Inflammatory macrophage treated with lipopolysaccharide for 1 hour (primary cell): ENCODE data around the gene PDZRN4.
A peak's percentile ranks its signal among the peaks of the same experiment; 100 is the strongest.
"Not testable (repeated sequence)": the region's sequence is repeated elsewhere in the genome, so short reads cannot be mapped to it uniquely, and the experiment has no call there.

Source experiments
- DNase-seq, 2 donors: peaks; one replicate each; pipeline ENCODE4 v3.0.0-alpha.2; 2020 to 2022

PDZRN4 gene

GRCh38 chr12:41188058-41188840, at the start of gene PDZRN4:
Gene PDZRN4 (plus strand): TSS chr12:41188320.
- DNase-seq, result no peak

- no peak for DNase-seq
Observed at GRCh38 chr12:41140117-41140516, 48.0 kb upstream of the PDZRN4 start.

- no peak for DNase-seq
Observed at GRCh38 chr12:41141104-41141503, 47.0 kb upstream of the PDZRN4 start.

- no peak for DNase-seq
Observed at GRCh38 chr12:41142376-41142775, 45.7 kb upstream of the PDZRN4 start.

DNA sequence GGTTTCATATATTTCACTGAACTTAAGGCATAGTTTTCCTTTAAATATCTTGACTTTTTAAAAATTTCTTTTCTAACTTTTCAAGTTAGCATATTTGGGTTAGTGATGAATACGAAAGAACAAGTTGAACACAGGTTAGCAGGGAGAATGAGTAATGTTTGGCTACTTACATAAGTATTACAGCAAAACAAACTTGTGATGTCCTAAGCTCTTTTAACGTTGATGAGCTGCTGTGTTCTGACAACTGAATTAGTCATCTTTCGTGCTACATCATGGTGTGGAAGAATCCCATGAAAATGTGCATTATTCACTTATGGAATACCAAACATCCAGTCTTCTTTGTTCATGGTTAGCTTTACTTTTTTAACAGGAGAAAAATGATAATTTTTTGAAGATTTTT, 36.3 kb upstream of the PDZRN4 start:
- DNase-seq, result no peak

DNA sequence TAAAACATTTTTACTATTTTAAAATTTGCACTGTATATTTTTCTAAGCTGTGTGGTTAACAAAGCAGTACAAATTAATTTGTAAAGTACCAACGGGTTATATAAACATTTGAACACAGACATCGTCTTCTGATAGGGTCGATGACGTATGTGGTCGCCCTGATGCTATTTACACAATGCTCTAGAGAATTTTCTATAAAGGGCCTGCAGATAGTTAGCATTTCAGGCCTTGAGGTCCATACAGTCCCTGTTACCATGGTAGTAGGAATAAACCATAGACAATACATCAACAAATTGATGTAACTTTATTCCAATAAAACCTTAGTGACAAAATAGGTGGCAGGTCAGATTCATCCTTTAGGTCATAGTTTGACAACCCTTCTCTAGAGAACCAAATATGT, 25.7 kb upstream of the PDZRN4 start:
- no peak for DNase-seq

DNA sequence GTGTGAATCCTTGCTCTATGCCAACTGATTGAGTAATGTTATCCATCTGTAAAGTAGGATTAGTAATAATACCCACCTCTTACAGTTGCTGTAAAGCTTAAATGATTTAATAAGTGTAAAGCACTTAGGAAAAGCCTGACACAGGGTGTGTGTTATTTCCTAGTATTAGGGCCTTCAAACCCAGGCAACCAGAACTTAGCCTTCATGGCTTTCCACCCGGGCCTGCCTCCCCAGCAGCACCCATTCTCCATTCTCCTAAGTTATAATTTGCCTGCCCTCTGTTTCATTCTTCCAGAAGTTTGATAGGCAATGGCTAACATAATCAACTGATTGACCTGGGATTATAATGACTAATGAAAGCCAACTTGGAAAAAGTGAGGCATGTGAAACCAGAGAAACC, 20.4 kb upstream of the PDZRN4 start:
- DNase-seq, result no peak

GRCh38 chr12:41174602-41175001, 13.5 kb upstream of the PDZRN4 start:
- no peak for DNase-seq

- not testable (repeated sequence) for DNase-seq
Observed at GRCh38 chr12:41179507-41179906, 8.6 kb upstream of the PDZRN4 start.

DNA sequence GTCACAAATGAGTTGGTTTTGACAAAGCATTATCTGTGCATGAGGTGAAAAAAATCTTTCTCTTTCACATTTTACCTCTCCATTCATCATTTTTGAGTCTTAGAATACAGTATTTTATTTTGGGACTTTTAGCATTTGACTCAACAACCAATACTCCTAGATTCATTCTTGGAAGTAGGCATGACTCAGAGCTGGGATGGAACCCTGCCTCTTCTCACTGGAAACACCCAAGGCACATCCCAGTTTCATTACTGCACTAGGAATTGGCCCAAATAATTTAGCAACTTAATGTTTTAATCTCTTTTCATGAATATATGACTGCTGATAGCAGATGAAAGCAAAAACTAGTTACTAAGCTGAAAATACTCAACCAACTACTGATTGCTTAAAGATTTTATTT, 3.3 kb upstream of the PDZRN4 start:
- DNase-seq, result no peak

GRCh38 chr12:41186026-41186425, 2.1 kb upstream of the PDZRN4 start:
- DNase-seq, result peak; percentile 18

GRCh38 chr12:41188841-41189394, 798 bp downstream of the PDZRN4 start:
- no peak for DNase-seq

DNA sequence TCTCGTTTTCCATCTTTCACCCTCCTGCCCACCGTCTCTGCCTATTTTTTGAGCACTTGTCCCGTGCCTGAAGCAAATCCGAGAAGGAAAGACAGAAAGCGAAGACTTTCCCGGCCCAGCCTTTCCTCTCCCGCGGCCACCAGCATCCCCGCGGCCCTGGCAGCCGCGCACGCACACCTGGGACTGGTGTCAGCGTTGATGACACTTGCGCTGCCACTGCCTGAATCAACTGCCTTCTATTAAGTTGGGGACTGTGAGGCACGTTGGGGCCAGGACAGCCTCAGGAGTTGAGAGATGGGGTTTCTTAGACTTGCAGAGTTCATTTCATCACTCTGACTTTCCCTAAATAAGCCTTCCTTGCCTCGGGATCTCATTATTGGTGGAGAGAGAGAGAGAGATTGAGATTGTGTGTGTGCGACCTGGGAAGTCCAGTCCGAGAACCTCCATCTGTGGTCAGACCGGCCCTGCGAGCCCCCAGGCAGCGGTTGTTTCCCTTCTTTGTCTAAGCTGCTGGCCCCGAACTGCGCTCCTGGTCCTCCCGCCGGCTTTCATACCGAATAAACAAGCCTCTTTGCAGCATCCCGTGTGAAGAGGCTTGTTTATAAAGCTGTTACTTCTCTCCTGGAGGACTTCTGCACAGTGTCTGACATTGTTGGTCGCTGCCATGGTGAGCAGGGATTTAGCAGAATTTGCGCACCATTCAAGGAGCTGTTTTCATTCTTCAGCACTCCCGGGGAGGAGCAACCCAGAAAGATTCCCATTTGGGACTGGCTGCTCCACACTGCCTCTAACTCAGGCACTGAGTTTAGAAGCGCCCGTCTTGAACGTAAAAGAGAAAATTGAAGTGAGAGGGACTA, 1.5 kb downstream of the PDZRN4 start:
- no peak for DNase-seq

DNA sequence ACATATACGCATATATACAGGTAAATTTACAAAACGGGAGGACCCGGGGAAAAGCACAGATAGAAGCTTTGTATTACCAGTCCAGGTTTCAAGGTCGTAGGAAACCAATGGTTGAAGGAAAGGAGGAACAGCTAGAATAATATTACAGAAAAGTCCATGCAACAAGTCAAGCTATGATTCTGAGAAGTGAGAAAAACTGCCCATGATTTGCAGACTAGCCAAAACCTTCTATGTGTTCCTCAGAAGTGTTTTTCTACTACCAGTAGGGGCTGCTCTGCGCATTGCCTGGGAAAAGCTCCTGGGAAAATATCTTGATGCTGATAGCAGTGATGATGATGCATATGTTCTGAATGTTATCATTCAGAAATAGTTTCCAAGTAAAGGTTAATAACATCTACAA, 2.2 kb downstream of the PDZRN4 start:
- no peak for DNase-seq

DNA sequence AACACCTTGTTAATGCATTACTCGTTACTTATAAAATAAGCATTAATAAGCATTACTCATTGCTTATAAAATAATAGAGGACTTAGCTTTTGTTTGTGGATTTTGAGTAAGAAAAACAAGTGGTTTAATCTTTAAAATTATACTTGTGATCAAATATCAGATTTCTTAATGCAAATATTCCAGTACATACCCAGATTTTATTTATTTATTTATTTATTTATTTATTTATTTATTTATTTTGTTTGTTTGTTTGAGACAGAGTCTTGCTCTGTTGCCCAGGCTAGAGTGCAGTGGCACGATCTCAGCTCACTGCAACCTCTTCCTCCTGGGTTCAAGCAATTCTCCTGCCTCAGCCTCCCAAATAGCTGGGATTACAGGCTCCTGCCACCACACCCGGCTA, 3.4 kb downstream of the PDZRN4 start:
- not testable (repeated sequence) for DNase-seq

DNA sequence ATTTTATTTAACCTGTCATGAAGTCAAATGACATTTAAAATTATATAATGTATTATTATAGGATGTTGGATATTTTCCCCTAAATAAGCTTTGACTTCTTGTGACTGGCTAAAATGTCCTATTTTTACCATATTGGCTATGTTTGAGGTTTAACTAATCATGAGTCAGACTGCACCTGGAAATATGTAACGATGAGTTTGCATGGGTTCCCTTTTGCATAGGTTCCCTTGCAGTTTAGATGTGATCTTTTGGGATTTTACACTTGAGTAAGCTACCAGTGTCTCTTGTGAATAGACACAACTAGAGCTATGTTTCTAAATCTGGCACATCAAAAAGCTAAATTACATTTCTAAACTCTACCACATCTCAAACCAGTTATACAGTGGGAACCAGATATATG, 5.2 kb downstream of the PDZRN4 start:
- DNase-seq, result no peak

DNA sequence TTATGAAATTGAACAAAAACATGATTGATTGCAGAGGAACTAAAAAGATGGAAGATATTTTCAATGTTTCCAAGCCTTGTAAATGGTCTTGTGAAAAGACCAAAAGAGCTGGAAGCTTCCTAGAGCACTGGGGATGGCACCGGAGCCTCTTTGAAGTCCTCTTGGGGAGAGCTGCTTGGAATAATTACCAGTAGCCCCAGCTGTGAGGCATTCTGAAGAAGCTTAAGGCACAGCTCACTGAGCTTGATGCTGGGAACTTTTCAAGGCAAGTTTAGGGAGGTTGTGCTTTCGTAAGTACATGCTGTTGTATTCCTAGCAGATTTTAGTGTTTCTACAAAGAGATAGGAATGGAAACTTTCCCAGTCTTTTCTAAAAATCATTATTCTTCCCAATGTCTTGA, 13.9 kb downstream of the PDZRN4 start:
- DNase-seq, result no peak

DNA sequence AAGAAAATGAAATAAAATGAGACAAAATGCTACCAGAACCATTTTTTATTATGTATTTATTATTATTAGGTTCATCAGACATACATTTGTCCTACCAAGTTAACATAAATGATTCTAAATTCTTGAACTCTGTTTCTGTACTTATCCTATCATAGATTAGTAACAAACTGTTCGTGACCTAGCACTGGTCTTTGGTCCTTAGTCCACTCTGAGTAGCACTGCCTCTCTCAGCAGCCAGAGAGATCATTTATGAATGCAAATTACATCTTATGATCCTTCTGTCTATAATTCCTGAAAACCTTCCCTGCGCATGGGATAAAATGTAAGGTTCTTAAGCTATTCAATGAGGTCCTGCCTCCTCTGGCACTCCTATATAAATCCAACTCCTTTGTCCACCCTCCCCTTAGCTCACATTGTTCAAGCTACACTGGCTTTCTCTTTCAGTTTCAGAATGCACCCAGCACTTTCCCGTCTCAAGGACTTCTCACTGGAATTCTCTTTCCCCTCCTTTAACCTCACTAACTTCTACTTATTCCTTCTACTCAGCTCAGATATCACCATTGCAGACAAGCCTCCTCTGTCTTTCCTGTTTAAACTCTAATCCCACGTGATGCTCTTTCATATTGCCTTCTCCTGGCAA, 17.1 kb downstream of the PDZRN4 start:
- DNase-seq, result peak; percentile 4 to 13

DNA sequence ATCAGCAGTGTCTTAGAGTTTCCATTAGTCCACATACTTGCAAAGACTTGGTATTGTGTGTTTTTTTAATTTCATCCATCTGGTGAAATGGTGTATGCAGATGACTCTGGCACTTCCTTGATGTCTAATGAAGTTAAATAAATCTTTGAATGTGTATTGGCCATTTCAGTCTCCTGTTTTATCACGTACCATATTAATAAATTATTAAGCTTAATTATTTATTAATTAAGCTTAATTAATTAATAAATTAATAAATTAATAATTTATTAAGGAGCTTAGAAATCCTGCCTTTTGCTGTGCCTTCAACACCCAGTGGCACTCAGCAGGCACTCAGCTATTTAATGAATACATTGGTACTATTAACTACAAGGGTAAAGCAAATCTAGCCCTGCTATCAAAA, 18.2 kb downstream of the PDZRN4 start:
- DNase-seq, result no peak

GRCh38 chr12:41211448-41211847, 23.3 kb downstream of the PDZRN4 start:
- DNase-seq, result no peak

DNA sequence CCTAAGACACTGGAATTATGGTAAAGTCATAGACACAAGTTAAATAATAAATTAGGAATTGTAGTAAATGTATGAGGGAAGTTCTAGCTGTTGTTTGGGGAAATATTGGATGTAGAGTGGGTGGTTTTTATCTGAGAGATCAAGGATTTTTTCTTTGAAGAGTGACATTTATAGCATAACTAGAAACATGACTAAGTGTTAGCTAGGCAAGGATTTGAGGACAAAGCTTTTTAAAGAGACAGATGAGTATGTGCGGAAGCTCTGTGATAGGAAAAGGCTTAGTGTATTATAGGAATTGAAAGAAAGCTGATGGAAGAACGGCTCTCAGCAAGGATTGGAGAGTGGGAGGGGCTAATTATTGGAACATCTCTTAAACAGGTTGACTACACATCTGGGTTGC, 24.5 kb downstream of the PDZRN4 start:
- DNase-seq, result no peak

GRCh38 chr12:41213107-41213506, 25.0 kb downstream of the PDZRN4 start:
- DNase-seq, result no peak

GRCh38 chr12:41213648-41214047, 25.5 kb downstream of the PDZRN4 start:
- DNase-seq, result no peak
